ENCODE measurements around the gene KLHL21. TPM values are rescaled to one million over a fixed set of nuclear protein-coding genes. Genes with fewer than 3 reads are reported as not detected.
A peak's percentile ranks its signal among the peaks of the same experiment; 100 is the strongest.

KLHL21 gene
- polyA plus RNA-seq, 1 experiment, result 19.2 TPM

DNA sequence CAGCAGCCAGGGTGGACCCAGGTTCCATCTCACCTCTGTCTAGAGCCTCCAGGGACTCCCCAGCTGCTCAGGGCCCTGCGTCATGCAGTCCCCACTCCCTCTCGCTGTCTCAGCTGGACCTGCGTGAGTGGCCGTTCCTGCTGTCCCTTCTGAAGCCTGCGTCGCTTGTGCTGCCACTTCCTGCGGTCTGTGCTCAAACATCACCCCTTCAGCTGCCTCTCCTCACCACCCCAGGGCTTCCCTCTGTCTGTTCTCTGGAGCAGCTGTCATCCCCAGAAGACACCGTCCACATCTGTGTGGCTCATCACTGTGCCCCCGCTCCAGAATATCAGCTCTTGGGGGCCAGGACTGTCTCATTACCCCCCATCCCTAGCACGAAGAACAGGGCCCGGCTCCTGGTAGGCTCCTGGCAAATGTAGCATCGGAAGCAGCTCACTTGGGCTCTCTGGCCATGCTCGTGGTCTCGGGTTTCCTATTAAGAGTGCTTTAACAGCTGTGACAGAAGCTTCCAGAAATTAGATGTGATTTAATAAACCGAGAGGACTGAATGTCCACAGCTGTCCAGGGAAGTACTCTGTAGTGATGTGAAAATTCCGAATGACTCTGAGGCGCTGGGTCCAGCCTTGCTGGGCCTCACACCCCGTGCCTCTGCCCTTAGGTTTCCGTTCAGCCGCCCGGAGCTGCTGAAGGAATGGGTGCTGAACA is 25.3 kb upstream of the KLHL21 start:
- Histone ChIP-seq H3K27me3 (ENCODE audit: control insufficient read depth, insufficient read depth, low read length) (no peaks in the 10 kb centered on the region), H3K4me3 (ENCODE audit: low read depth, low read length) (no peak overlapping the region), H3K36me3 (ENCODE audit: control insufficient read depth, insufficient read depth, low read length) (peaks cover 30% of the 10 kb centered on the region)
- no peak for TF ChIP-seq CTCF (IDR thresholded peaks at IDR 0.05; ENCODE audit: insufficient read depth, low read depth, low read length)
- CTCF ChIA-PET, result interaction anchor here (0.9 to 1.1 kb wide), 2 partner anchors 13 to 17 kb away, joined by 3 to 4 read pairs; no protein-coding TSS in a partner anchor
- POLR2A ChIA-PET, result no interaction called here
- no peak for DNase-seq (ENCODE audit: low read depth)

- CTCF ChIA-PET, result interaction anchor here (0.6 to 1.6 kb wide), 2 partner anchors 8 to 141 kb away, joined by 3 to 5 read pairs; no protein-coding TSS in a partner anchor
Observed at GRCh38 chr1:6627031-6627430, 24.4 kb upstream of the KLHL21 start.

DNA sequence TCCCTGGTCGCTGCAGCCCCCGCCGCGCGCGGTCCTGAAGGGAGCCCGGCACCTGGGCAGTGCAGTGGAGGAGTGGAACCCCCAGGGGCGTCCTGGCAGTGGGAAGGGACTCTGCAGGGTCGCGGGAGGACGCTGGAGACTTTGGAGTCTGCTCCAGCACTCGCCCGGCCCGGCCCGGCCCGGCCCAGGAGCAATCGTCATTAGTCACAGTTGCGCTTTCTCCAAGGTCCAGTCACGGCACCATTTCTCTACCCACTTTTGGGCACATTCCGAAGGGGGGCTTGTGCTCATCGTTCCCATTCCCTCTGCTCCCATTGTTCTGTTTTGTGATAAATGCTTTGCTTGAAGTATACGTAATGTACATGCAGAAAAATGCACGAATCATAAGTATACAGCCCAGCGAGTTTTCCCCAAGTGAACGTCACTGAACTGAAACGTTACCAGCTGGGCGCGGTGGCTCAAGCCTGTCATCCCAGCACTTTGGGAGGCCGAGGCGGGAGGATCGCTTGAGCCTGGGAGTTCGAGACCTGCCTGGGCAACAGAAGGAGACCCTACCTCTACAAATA is 23.0 kb upstream of the KLHL21 start:
- POLR2A ChIA-PET, result interaction anchor here (0.6 kb wide), 1 partner anchor 42 kb away, joined by 5 read pairs; no protein-coding TSS in a partner anchor
- Histone ChIP-seq H3K27me3 (ENCODE audit: control insufficient read depth, insufficient read depth, low read length) (no peaks in the 10 kb centered on the region), H3K36me3 (ENCODE audit: control insufficient read depth, insufficient read depth, low read length) (peaks cover 43% of the 10 kb centered on the region), H3K4me3 (ENCODE audit: low read depth, low read length) (peak overlapping the region; percentile 71)
- TF ChIP-seq CTCF (IDR thresholded peaks at IDR 0.05; ENCODE audit: insufficient read depth, low read depth, low read length), result no peak
- no peak for DNase-seq (ENCODE audit: low read depth)
- CTCF ChIA-PET, result interaction anchor here (1.0 to 1.6 kb wide), 3 partner anchors 9 to 21 kb away, joined by 3 to 5 read pairs (median 3); no protein-coding TSS in a partner anchor

More at GRCh38 chr1:6627031-6627430, 24.4 kb upstream of the KLHL21 start:
- no peak for DNase-seq (ENCODE audit: low read depth)
- Histone ChIP-seq H3K4me3 (ENCODE audit: low read depth, low read length) (no peak overlapping the region), H3K36me3 (ENCODE audit: control insufficient read depth, insufficient read depth, low read length) (peaks cover 31% of the 10 kb centered on the region), H3K27me3 (ENCODE audit: control insufficient read depth, insufficient read depth, low read length) (no peaks in the 10 kb centered on the region)
- TF ChIP-seq CTCF (IDR thresholded peaks at IDR 0.05; ENCODE audit: insufficient read depth, low read depth, low read length), result no peak
- POLR2A ChIA-PET, result no interaction called here

DNA sequence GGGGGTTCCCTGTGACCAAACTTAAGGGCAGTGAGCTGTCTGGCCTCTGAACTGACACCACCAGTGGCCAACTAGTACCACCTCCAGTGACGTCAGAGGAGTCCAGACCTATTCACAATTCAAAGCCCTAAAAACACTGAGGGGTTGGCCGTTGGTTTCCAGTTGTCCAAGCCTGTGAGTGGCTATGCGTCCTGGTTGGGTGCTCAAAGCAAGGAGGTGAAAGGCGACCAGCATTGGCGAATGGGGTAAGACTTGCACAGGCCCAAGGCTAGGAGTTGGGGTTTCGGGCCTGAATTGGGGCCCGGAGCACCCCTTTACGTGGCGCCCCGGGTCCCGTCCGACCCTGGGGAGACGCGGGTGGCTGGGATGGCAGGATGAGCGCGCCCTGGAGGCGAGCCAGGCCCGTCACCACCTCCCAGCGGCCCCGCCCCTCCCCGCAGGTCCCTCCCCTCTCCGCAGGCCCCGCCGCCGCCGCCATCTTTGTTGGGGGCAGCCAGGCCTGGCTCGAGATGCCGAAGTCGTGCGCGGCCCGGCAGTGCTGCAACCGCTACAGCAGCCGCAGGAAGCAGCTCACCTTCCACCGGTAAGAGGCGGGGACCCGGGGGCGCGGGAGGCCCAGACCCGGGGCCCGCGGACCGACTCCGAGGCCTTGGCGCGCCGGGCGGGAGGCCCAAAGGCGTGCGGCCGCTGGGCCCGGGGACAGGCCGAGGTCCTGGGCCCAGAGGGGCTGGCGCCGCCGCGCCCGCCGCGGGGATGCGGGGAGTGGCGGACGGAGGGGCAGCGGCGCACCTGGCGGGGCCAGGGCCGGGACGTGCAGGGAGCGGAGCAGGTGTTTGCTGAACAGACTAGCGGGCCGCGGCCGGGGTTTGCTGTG is 22.3 kb upstream of the KLHL21 start, which contains the start of gene THAP3:
THAP3 (plus strand) TSS at position 159 of the 874 bp plus-strand sequence; CDS start at position 510, 351 bp downstream.
- Histone ChIP-seq H3K36me3 (ENCODE audit: control insufficient read depth, insufficient read depth, low read length) (peaks cover 46% of the 10 kb centered on the region), H3K27me3 (ENCODE audit: control insufficient read depth, insufficient read depth, low read length) (no peaks in the 10 kb centered on the region), H3K4me3 (ENCODE audit: low read depth, low read length) (peak within 1 kb of the TSS; percentile 71)
- no peak for TF ChIP-seq CTCF (IDR thresholded peaks at IDR 0.05; ENCODE audit: insufficient read depth, low read depth, low read length)
- ChIA-PET CTCF (interaction anchor here (1.0 to 1.5 kb wide), 2 partner anchors 21 to 22 kb away, joined by 3 to 8 read pairs; no protein-coding TSS in a partner anchor), POLR2A (interaction anchor here (0.9 kb wide), 1 partner anchor 11 kb away, joined by 5 read pairs; no protein-coding TSS in a partner anchor)
- DNase-seq (ENCODE audit: low read depth), result no peak
